GM12892 (cell line): ENCODE data around the gene ZCCHC4. TPM values are rescaled to one million over a fixed set of nuclear protein-coding genes. Genes with fewer than 3 reads are reported as not detected.

Source experiments
- DNase-seq: peaks from one replicate; pipeline ENCODE4 v3.0.0; 2011; ENCODE audit not compliant: insufficient read length
- FAIRE-seq: peaks from 2 replicates; lab custom pipeline; 2011; peaks lifted over from hg19 to GRCh38; lab: Jason Lieb, UNC
- POLR2A ChIP-seq: IDR thresholded peaks from 2 replicates; pipeline ENCODE4 v1.6.1; 2011; ENCODE audit warnings: low read depth, low read length, control low read depth
- POLR2AphosphoS5 ChIP-seq: IDR thresholded peaks from 2 replicates; pipeline ENCODE4 v1.6.1; 2011; ENCODE audit warnings: low read depth, low read length, control low read depth
- TAF1 ChIP-seq: IDR thresholded peaks from 2 replicates; pipeline ENCODE4 v1.6.1; 2011; ENCODE audit warnings: low read depth, mild to moderate bottlenecking, control low read depth, low read length, borderline replicate concordance
- polyA plus RNA-seq: library from polyadenylated mRNA; unstranded; fragments of >200 nt; gene quantifications from one replicate; pipeline ENCODE4 v1.2.1, GENCODE V29; 2012; ENCODE audit warnings: missing spikeins, inconsistent platforms; ENCODE audit not compliant: missing spikeins

The ZCCHC4 gene
- polyA plus RNA-seq = 9.8 TPM

DNA sequence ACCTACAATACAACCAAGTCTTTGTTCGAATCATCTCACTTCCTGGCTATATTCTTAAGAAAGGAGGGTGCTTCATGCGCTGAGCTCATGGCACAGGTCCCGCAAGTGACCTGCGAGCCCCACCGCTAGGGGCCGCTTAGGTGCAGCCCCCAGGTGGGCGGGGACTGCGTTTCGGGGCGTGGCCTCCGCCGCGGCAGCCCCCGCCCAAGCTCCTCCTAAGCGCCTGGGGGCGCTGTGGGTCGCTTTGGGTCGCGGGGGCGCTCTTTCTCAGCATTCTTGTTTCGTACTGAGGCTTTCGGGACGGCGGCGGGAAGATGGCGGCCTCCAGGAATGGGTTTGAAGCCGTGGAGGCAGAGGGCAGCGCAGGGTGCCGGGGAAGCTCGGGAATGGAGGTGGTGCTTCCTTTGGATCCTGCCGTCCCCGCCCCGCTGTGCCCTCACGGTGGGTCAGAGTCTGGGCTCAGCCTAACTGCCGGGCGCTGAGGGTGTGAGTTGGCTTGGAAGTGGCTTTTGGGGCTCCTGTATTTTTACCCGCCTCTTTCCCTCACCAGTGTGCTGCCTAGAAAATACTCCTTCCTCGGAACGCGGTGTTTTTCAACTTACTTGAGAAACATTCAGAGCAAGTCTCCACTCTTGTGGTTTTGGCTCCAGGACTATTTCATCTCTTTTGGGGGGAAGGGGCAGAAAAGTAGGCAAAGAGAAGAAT is at the start of gene ZCCHC4:
Gene ZCCHC4, plus strand, starts transcription at position 279 of the 705 bp plus-strand sequence. Its CDS starts 36 bp downstream, at position 315.
- DNase-seq (peak; percentile 48), FAIRE-seq (peak; percentile 98)
- TF ChIP-seq POLR2A = peak; percentile 86
- peak; percentile 94 for TF ChIP-seq TAF1
- TF ChIP-seq POLR2AphosphoS5 = peak; percentile 86

DNA sequence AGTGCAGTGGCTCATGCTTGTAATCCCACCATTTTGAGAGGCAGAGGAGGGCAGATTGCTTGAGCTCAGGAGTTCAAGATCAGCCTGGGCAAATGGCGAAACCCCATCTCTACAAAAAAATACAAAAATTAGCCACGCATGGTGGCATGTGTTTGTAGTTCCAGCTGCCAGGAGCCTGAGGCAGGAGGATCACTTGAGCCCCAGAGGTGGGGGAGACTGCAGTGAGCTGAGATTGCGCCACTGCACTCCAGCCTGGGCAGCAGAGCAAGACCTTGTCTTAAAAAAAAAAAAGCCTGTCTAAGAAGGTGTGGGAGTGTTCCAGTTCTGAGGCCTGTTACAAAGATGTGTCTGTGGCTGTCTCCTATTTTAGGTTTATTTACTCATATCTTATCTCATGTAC is 40.7 kb upstream of the ZCCHC4 start:
- TF ChIP-seq POLR2A (no peak), TAF1 (no peak), POLR2AphosphoS5 (no peak)
- FAIRE-seq (no peak), DNase-seq (no peak)

GRCh38 chr4:25280210-25280609 is 32.4 kb upstream of the ZCCHC4 start:
- FAIRE-seq (no peak), DNase-seq (no peak)
- no peak for TF ChIP-seq POLR2AphosphoS5
- no peak for TF ChIP-seq POLR2A
- TF ChIP-seq TAF1 = no peak

DNA sequence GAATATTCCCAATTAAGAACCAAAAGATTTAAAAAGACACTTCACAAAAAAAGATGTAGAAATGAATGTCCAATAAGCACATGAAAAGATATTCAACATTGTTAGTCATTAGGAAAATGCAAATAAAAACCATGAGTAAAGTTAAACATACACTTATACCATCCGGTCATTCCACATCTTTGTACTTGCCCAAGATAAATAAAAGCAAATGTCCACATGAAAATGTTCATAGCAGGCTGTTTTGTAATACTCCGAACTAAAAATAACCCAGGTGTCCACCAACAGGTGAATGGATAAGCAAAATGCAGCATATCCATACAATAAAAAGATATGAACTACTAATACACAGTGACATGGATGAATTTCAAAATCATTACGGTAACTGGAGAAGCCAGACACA is 28.6 kb upstream of the ZCCHC4 start:
- DNase-seq = no peak
- TF ChIP-seq POLR2AphosphoS5 (no peak), POLR2A (no peak), TAF1 (no peak)
- FAIRE-seq = no peak

GRCh38 chr4:25284466-25284865 is 28.1 kb upstream of the ZCCHC4 start:
- FAIRE-seq (no peak), DNase-seq (no peak)
- TF ChIP-seq TAF1 (no peak), POLR2AphosphoS5 (0 out of 2 replicates have a peak, but pooled peaks have one; percentile 27)

DNA sequence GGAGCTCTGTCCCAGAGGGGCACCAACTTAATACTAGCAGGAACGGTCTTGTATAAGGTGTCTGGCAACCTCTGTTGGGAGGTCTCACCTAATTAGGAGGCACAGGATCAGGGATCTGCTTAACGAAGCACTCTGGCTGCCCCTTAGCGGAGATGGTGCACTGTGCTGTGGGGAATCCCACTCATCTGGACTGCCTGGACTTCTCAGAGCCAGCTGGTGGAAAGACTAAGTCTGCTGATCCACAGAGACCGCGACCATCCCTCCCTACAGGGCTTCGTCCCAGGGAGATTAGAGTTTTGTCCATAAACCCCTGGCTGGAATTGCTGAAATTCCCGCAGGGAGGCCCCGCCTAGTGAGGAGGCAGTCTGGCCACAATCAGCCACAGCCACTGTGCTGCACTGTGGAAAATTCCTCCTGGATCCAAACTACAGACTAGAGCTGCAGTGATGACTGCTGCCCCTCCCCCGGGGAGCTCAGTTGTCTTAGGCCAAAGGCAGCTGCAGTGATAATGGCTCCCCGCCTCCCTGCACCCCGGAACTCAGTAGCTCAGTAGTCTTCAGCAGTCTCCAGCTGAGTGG is 22.0 kb upstream of the ZCCHC4 start:
- FAIRE-seq = no peak
- no peak for DNase-seq
- no peak for TF ChIP-seq TAF1
- TF ChIP-seq POLR2A = no peak
- no peak for TF ChIP-seq POLR2AphosphoS5

DNA sequence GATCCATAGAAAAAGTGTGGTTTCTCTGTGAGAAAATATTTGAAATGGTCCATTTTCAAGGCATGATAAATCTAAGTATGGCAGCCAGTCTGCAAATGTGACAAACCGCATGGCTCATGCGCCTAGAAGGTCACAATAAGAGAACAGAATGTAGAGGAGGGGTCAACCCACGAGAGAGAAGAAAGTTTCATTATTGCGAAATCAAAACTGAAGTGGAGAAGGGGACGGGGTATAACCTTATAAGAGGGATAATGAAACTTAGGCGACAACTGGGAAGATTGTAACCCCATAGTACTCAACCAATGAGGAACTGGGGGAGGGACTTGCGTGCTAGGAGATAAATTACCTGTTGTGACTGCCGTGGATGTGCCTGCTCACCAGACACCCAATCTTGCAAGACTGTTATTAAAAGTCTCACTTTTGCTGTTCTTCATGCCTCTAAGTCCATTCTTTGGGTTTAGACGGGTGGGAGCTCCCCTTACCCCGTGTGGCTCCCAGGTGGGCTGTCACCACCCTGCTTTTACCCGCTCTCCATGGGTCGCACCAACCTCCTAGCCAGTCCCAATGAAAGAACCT is 21.3 kb upstream of the ZCCHC4 start:
- no peak for TF ChIP-seq POLR2A
- TF ChIP-seq TAF1 = no peak
- no peak for TF ChIP-seq POLR2AphosphoS5
- FAIRE-seq = no peak
- no peak for DNase-seq

- TF ChIP-seq POLR2AphosphoS5 = no peak
- TF ChIP-seq TAF1 = no peak
- TF ChIP-seq POLR2A = no peak
- DNase-seq = no peak
- no peak for FAIRE-seq
Observed at GRCh38 chr4:25297528-25298242, 14.9 kb upstream of the ZCCHC4 start.

DNA sequence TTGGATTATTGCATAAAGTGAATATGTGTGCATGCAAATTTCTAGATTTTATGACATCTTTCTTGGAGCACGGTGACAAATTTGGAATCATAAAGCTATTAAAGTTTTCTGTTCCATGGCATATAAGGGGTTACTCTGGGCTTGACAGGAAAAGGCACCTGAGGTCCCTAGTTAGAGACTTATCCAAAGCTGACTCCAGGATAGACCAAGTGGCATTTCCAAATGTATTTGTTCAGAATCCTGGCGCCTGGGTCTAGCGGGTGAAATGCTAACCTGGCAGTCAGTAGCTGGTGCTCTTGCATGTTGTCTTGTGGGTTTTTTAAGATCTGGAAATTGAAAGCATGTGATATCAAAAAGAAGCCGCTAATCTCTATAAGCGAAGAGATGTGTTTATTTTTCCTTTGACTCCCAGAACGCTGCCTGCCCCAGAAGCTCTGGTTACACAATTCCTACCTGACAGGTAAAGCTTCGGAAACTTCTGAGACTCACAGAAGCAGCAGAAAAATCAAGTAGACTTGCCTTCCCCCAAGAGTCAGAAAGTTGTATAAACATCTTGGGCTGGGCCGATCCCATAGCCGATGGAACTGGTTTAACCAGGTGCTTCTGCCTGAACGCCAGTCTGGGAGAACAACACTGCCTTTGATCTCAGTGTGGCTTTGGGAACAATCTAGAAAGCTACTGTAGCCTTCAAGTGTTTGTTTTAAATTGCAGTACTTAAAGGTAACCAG is 12.9 kb upstream of the ZCCHC4 start:
- DNase-seq (no peak), FAIRE-seq (no peak)
- no peak for TF ChIP-seq TAF1
- TF ChIP-seq POLR2A = no peak
- no peak for TF ChIP-seq POLR2AphosphoS5

GRCh38 chr4:25301471-25301870 is 11.1 kb upstream of the ZCCHC4 start:
- TF ChIP-seq TAF1 (no peak), POLR2A (no peak), POLR2AphosphoS5 (no peak)
- no peak for FAIRE-seq

More at GRCh38 chr4:25301471-25301870, 11.1 kb upstream of the ZCCHC4 start:
- DNase-seq = no peak
